OCI-LY1 (cell line): ENCODE measurements around the gene PAIP2B.

Experiments used
- CTCF ChIP-seq: fragments of 200-600 bp; sonication (generic), shearing (Covaris generic); IDR thresholded peaks from 2 replicates; pipeline ENCODE4 v1.5.1; 2017; ENCODE audit warnings: mild to moderate bottlenecking, antibody characterized with exemption, low read length, moderate library complexity, mixed read lengths
- EZH2 ChIP-seq: fragments of 200-600 bp; sonication (generic), shearing (Covaris generic); IDR thresholded peaks from 2 replicates; pipeline ENCODE4 v1.8.0; 2017; ENCODE audit warnings: borderline replicate concordance, mixed run types, mild to moderate bottlenecking, antibody characterized with exemption, low read length, moderate library complexity, mixed read lengths

- no peak for TF ChIP-seq CTCF
- TF ChIP-seq EZH2 = no peak
Observed at GRCh38 chr2:71206271-71206670, 20.6 kb downstream of the PAIP2B start.
